RCC 7860 (cell line): ENCODE results near the gene AP1G2.

Source experiments
- DNase-seq: peaks from one replicate; pipeline ENCODE4 v3.0.0-alpha.2; 2015; ENCODE audit warnings: low spot score
- FAIRE-seq: peaks from 2 replicates; lab custom pipeline; 2012; peaks lifted over from hg19 to GRCh38; lab: Jason Lieb, UNC

Gene AP1G2

GRCh38 chr14:23571701-23572523, 4.3 kb upstream of the AP1G2 start:
- DNase-seq (no peak), FAIRE-seq (no peak)

GRCh38 chr14:23570806-23571483, 3.4 kb upstream of the AP1G2 start:
- FAIRE-seq: no peak
- no peak for DNase-seq

- DNase-seq (no peak), FAIRE-seq (no peak)
Observed at GRCh38 chr14:23569443-23570151, 2.0 kb upstream of the AP1G2 start.

GRCh38 chr14:23568600-23569331, 1.2 kb upstream of the AP1G2 start:
- DNase-seq (no peak), FAIRE-seq (no peak)

GRCh38 chr14:23568021-23568599, 519 bp upstream of the AP1G2 start:
- FAIRE-seq (no peak), DNase-seq (no peak)

- DNase-seq (no peak), FAIRE-seq (no peak)
Observed at GRCh38 chr14:23566778-23567185, 809 bp downstream of the AP1G2 start.

- DNase-seq (no peak), FAIRE-seq (no peak)
Observed at GRCh38 chr14:23566112-23566777, 1.3 kb downstream of the AP1G2 start.

- FAIRE-seq (no peak), DNase-seq (no peak)
Observed at GRCh38 chr14:23565626-23566025, 2.0 kb downstream of the AP1G2 start.

- FAIRE-seq (no peak), DNase-seq (no peak)
Observed at GRCh38 chr14:23564876-23565275, 2.7 kb downstream of the AP1G2 start.

- no peak for DNase-seq
- FAIRE-seq: no peak
Observed at GRCh38 chr14:23564181-23564812, 3.3 kb downstream of the AP1G2 start.

GRCh38 chr14:23563473-23564180, 4.0 kb downstream of the AP1G2 start:
- FAIRE-seq (no peak), DNase-seq (no peak)

GRCh38 chr14:23562822-23563472, 4.6 kb downstream of the AP1G2 start:
- DNase-seq: no peak

GRCh38 chr14:23561873-23562821, 5.4 kb downstream of the AP1G2 start:
- FAIRE-seq (no peak), DNase-seq (no peak)

More at GRCh38 chr14:23562822-23563472, 4.6 kb downstream of the AP1G2 start:
- no peak for FAIRE-seq

GRCh38 chr14:23561259-23561658, 6.3 kb downstream of the AP1G2 start:
- no peak for FAIRE-seq
- no peak for DNase-seq

- FAIRE-seq: no peak
- DNase-seq: no peak
Observed at GRCh38 chr14:23559926-23560520, 7.6 kb downstream of the AP1G2 start.

- no peak for DNase-seq
- no peak for FAIRE-seq
Observed at GRCh38 chr14:23559010-23559925, 8.3 kb downstream of the AP1G2 start.
